Activated CD4-positive, alpha-beta T cell treated with anti-CD3 and anti-CD28 coated beads, Interleukin-2, amount 50 U/mL, for 1 hour (primary cell): ENCODE results near the gene MMP2.

Experiments used
- DNase-seq: peaks from one replicate; pipeline ENCODE4 v3.0.0-alpha.2; 2020

The MMP2 gene

GRCh38 chr16:55495616-55496289 is 16.8 kb downstream of the MMP2 start:
- no peak for DNase-seq

- DNase-seq, result no peak
These were observed 17.6 kb downstream of the MMP2 start for GRCh38 chr16:55496509-55497145.

GRCh38 chr16:55497558-55497957 is 18.6 kb downstream of the MMP2 start:
- DNase-seq, result no peak

GRCh38 chr16:55498101-55498500 is 19.1 kb downstream of the MMP2 start:
- no peak for DNase-seq

GRCh38 chr16:55499281-55499680 is 20.3 kb downstream of the MMP2 start:
- DNase-seq, result no peak

GRCh38 chr16:55499951-55500529 is 21.0 kb downstream of the MMP2 start:
- DNase-seq, result no peak

GRCh38 chr16:55500530-55501011 is 21.6 kb downstream of the MMP2 start:
- DNase-seq, result no peak

- no peak for DNase-seq
These were observed 22.7 kb downstream of the MMP2 start for GRCh38 chr16:55501549-55502322.

GRCh38 chr16:55502801-55503366 is 23.9 kb downstream of the MMP2 start:
- DNase-seq, result no peak

- no peak for DNase-seq
These were observed 24.9 kb downstream of the MMP2 start for GRCh38 chr16:55503726-55504550.

- DNase-seq, result no peak
These were observed 26.5 kb downstream of the MMP2 start for GRCh38 chr16:55505333-55506015.

- no peak for DNase-seq
These were observed 27.1 kb downstream of the MMP2 start for GRCh38 chr16:55506083-55506482.

GRCh38 chr16:55506708-55507107 is 27.7 kb downstream of the MMP2 start:
- no peak for DNase-seq

GRCh38 chr16:55508271-55508921 is 29.4 kb downstream of the MMP2 start:
- no peak for DNase-seq

GRCh38 chr16:55508941-55509931 is 30.2 kb downstream of the MMP2 start, which contains the start of gene LPCAT2:
TSS of gene LPCAT2 (plus strand) at chr16:55509072. CDS start at chr16:55509182, 110 bp downstream.
- DNase-seq, result no peak

GRCh38 chr16:55510185-55510805 is 31.3 kb downstream of the MMP2 start:
- no peak for DNase-seq

- DNase-seq, result no peak
These were observed 33.9 kb downstream of the MMP2 start for GRCh38 chr16:55512941-55513340.

GRCh38 chr16:55513616-55514015 is 34.6 kb downstream of the MMP2 start:
- DNase-seq, result no peak

GRCh38 chr16:55515111-55515510 is 36.1 kb downstream of the MMP2 start:
- DNase-seq, result no peak
